ENCODE measurements around the gene DPP8.
"Not testable (repeated sequence)": the region's sequence is repeated elsewhere in the genome, so short reads cannot be mapped to it uniquely, and the experiment has no call there.

DPP8 gene

DNA sequence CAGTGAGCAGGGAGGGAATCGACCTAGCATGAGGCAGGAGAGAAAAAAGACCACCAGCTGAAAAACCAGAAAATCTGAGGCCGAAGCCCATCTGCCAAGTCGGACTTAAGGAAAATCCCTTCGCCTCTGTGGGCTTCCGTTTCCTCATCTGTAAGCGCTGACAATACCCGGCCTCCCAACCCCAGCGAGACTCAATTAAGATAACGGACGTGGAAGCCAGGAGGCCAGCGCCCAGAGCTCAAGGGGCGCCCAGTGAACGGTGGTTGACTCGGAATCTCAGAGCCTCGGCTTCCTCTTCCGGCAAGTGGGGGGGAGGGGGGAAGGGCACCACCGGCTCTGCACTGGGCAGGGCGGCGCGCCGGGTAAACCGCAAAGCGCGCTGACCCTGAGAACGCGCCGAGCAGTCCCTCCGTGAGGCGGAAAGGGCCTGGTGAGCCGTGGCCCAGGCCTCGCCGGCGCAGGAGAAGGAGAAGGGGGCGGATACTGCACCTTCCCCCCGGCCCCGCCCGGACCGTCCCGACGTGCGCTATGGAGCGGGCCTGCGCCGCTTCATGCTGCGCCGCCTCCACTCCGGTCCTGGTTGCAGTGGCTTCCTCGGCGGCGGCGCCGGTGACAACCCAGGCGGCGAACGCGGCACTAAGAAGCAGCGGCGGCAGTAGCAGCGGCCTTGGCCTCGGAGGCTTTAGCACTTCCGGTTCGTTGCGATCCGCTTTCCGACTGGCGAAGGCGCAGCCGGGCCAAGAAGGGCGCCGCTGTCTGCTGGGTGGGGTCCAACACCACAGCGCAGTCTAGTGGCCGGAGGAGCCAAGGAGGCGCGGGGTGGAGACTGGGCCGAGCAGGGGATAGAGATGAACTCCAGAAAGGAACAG is at the start of gene DPP8:
DPP8 (minus strand) TSS at position 693 of the 869 bp plus-strand sequence. CDS start 5,136 bp downstream, outside the sequence.
- Histone ChIP-seq H3K4me3 (ENCODE audit: low read length) (peak within 1 kb of the TSS; percentile 78), H3K9me3 (ENCODE audit: low read length) (no peaks in the 10 kb centered on the region), H2AFZ (ENCODE audit: low read depth, low read length) (peak within 1 kb of the TSS; percentile 81), H3K27me3 (ENCODE audit: insufficient read depth, low read length) (no peaks in the 10 kb centered on the region), H3K36me3 (ENCODE audit: insufficient read depth, low read length) (peaks cover 14% of the 10 kb centered on the region), H3K4me1 (ENCODE audit: insufficient read depth, low read length) (peaks cover 16% of the 10 kb centered on the region)

DNA sequence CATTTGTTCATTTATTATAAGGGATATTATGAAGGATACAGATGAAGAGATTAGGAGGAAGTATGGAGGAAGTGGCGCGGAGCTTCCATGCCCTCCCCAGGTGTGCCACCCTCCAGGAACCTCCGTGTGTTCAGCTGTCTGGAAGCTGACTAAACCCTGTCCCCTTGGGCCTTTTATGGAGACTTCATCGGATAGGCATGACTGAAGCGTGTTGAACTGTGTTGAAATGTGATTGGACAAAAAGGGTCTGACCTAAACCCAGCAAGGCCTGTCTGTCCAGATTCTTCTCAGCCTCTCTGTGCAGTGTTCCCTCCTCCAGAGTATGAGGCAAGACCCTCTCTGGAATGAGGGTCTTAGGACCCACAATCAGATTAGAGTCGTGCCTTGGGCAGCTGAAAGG is 44.4 kb upstream of the DPP8 start:
- Histone ChIP-seq H3K9me3 (ENCODE audit: low read length) (peaks cover 8% of the 10 kb centered on the region), H3K4me1 (ENCODE audit: insufficient read depth, low read length) (no peaks in the 10 kb centered on the region), H3K36me3 (ENCODE audit: insufficient read depth, low read length) (peaks cover 86% of the 10 kb centered on the region), H2AFZ (ENCODE audit: low read depth, low read length) (no peak overlapping the region), H3K4me3 (ENCODE audit: low read length) (no peak overlapping the region), H3K27me3 (ENCODE audit: insufficient read depth, low read length) (no peaks in the 10 kb centered on the region)

DNA sequence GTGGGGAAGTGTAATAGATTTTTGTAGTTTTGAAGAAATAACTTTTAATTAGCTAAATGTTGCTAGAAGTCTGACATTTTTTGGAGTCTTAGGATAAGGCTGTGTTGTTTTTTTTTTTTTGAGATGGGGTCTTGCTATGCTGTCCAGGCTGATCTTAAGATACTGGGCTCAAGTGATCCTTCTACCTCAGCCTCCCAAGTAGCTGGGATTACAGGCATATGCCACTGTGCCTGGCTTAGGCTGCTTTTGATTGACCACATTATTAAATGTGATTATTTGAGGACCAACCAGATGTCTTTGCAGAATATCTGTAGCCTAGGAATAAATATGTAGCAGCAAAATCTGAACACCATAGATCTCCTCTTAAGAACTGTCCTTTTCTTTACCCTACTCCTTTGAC is 42.5 kb upstream of the DPP8 start:
- Histone ChIP-seq H3K27me3 (ENCODE audit: insufficient read depth, low read length) (no peaks in the 10 kb centered on the region), H2AFZ (ENCODE audit: low read depth, low read length) (no peak overlapping the region), H3K4me1 (ENCODE audit: insufficient read depth, low read length) (no peaks in the 10 kb centered on the region), H3K36me3 (ENCODE audit: insufficient read depth, low read length) (peaks cover 87% of the 10 kb centered on the region), H3K9me3 (ENCODE audit: low read length) (peaks cover 5% of the 10 kb centered on the region), H3K4me3 (ENCODE audit: low read length) (no peak overlapping the region)

DNA sequence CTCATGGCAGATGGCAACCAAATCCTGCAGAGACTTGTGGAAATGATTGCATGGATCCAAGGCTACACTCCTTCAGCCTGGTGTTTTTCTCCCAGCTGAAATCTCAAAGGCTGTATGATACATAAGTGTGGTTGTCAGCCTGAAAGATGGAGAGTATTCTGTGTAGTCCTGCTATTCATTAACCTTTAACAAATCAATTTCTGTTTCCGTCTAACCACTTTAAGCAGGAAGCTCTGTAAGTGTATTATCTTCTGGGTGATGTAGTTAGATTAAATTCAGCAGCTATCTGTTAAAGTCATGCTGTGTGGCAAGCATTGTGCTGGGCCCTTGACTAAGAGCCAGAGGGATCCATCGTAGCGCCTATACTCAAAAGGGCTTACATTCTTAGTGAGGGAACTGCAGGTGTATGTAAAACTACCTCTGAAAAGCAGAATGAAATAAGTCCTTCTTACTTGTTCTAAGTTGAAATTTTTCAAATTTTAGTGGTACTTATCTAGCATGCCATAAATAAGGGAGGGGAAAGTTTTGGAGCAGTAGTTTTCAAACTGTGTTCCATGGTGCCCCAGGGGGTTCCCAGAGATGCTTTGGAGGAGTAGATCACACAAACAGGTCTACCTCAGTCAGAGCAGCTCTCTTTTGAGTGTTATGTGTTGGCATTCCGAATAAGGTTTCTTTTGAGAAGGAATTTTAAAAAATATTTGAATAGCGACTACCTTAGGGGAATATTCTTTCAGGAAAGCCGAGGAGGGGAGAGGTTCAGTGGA is 41.7 kb upstream of the DPP8 start:
- H3K27me3 ChIP-seq (ENCODE audit: insufficient read depth, low read length): no peaks in the 10 kb centered on the region
- H3K9me3 ChIP-seq (ENCODE audit: low read length): peaks cover 4% of the 10 kb centered on the region
- H3K4me1 ChIP-seq (ENCODE audit: insufficient read depth, low read length): no peaks in the 10 kb centered on the region
- no peak overlapping the region for H3K4me3 ChIP-seq (ENCODE audit: low read length)
- no peak overlapping the region for H2AFZ ChIP-seq (ENCODE audit: low read depth, low read length)
- H3K36me3 ChIP-seq (ENCODE audit: insufficient read depth, low read length): peaks cover 85% of the 10 kb centered on the region

DNA sequence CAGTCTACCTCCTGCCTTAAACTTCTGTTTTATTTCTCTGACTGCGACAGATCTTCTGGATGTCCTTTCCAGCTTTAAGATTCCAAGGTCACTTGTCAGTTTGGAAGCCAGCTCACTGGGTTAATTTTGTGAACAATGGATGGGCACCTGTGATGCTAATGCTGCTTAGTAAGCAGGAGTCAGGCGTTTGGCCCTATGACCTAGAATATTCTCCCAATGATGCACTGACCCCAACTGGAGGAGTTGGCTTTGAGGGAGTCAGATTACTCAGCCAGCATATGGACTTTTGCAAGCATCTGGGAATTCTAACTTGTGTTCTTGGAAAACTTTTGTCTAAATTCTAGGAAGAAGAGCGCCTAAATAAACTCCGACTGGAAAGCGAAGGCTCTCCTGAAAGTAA is 40.8 kb upstream of the DPP8 start:
- Histone ChIP-seq H3K27me3 (ENCODE audit: insufficient read depth, low read length) (no peaks in the 10 kb centered on the region), H3K4me1 (ENCODE audit: insufficient read depth, low read length) (no peaks in the 10 kb centered on the region), H3K36me3 (ENCODE audit: insufficient read depth, low read length) (peaks cover 85% of the 10 kb centered on the region), H2AFZ (ENCODE audit: low read depth, low read length) (no peak overlapping the region), H3K4me3 (ENCODE audit: low read length) (no peak overlapping the region), H3K9me3 (ENCODE audit: low read length) (peaks cover 4% of the 10 kb centered on the region)

DNA sequence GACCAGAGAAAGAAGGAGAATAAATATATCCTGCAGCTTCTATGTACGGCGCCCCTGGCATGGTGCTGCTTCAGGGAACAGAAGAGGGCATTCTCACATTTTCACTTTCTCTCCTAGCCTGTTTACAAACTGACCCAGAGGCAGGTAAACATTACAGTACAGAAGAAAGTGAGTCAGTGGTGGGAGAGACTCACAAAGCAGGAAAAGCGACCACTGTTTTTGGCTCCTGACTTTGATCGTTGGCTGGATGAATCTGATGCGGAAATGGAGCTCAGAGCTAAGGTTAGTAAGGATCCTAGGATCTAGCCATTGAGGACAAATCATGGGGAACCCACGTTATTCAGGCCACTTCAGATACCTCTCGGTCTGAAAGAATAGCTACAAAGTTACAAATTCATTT is 39.1 kb upstream of the DPP8 start:
- Histone ChIP-seq H3K4me1 (ENCODE audit: insufficient read depth, low read length) (no peaks in the 10 kb centered on the region), H3K4me3 (ENCODE audit: low read length) (no peak overlapping the region), H2AFZ (ENCODE audit: low read depth, low read length) (no peak overlapping the region), H3K9me3 (ENCODE audit: low read length) (peaks cover 4% of the 10 kb centered on the region), H3K27me3 (ENCODE audit: insufficient read depth, low read length) (no peaks in the 10 kb centered on the region), H3K36me3 (ENCODE audit: insufficient read depth, low read length) (peaks cover 74% of the 10 kb centered on the region)

DNA sequence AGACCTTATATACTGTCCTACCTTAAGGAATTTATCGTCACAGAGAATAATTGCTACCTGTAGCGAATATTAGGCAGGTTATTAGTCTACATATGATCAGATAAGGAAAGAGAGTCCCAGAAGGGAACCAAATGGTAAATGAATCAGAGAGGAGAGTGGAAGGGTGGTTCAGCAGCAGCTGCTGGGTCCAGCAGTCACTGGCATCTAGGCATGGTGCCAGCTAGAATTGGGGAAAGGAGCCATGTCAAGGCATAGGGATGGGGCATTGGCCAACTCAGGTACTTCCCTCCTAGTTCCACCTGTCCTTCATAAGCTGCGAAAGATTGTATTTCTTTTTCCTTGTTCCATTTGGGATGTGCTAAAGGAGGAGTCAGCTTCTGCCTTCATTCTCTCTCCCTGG is 36.2 kb upstream of the DPP8 start:
- H3K36me3 ChIP-seq (ENCODE audit: insufficient read depth, low read length): peaks cover 58% of the 10 kb centered on the region
- H3K4me1 ChIP-seq (ENCODE audit: insufficient read depth, low read length): peaks cover 3% of the 10 kb centered on the region
- no peak overlapping the region for H2AFZ ChIP-seq (ENCODE audit: low read depth, low read length)
- H3K4me3 ChIP-seq (ENCODE audit: low read length): no peak overlapping the region
- H3K27me3 ChIP-seq (ENCODE audit: insufficient read depth, low read length): no peaks in the 10 kb centered on the region
- H3K9me3 ChIP-seq (ENCODE audit: low read length): peaks cover 4% of the 10 kb centered on the region

DNA sequence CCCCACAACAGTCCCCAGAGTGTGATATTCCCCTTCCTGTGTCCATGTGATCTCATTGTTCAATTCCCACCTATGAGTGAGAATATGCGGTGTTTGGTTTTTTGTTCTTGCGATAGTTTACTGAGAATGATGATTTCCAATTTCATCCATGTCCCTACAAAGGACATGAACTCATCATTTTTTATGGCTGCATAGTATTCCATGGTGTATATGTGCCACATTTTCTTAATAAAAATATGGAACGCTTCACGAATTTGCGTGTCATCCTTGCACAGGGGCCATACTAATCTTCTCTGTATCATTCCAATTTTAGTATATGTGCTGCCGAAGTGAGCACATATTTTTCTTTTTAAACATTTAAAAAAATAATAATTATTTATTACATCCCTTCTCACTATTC is 35.4 kb upstream of the DPP8 start:
- not testable (repeated sequence) for H2AFZ ChIP-seq (ENCODE audit: low read depth, low read length); H3K9me3 ChIP-seq (ENCODE audit: low read length); H3K4me1 ChIP-seq (ENCODE audit: insufficient read depth, low read length); H3K27me3 ChIP-seq (ENCODE audit: insufficient read depth, low read length); H3K4me3 ChIP-seq (ENCODE audit: low read length)
- peaks cover 50% of the 10 kb centered on the region for H3K36me3 ChIP-seq (ENCODE audit: insufficient read depth, low read length)

DNA sequence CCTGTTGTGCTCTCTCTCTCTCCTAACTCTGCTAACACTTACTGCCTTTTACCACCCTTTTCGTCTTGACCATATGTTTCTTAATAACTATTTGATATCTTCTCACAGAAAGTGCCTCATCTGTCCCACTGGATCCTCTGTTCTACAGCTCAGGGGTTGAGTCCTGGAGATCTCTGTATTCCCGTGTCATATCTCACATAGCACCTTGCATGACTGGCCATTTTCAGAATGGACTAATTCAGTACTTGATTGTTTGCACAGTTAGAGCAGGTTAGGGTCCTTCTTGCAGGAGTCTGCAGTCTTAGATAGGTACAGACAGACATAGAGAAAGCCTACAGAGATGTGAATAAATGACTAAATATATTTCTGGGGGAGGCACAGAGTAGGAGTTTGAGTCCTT is 33.7 kb upstream of the DPP8 start:
- Histone ChIP-seq H3K27me3 (ENCODE audit: insufficient read depth, low read length) (no peaks in the 10 kb centered on the region), H3K4me1 (ENCODE audit: insufficient read depth, low read length) (peaks cover 3% of the 10 kb centered on the region), H3K36me3 (ENCODE audit: insufficient read depth, low read length) (peaks cover 39% of the 10 kb centered on the region), H3K9me3 (ENCODE audit: low read length) (no peaks in the 10 kb centered on the region), H2AFZ (ENCODE audit: low read depth, low read length) (no peak overlapping the region), H3K4me3 (ENCODE audit: low read length) (no peak overlapping the region)

DNA sequence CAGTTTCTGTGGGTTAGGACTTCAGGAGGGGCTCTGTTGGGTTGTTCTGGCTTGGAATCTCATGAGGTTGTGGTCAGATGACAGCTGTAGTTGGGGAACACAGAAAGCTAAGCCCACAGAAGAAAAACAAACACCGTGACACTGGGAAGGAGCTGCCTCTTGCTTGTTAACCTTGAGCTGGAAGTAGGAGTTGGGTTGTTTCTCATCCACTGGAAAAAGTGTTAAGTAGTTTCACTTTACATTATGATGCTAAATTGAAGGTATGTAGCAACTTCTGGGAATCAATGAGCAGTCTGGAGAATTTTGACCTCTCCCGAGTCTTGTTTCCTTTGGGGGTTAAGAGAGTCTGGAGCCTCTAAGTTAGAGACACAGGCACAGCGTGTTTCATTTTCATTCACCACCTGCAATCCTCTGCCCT is 33.2 kb upstream of the DPP8 start:
- Histone ChIP-seq H3K27me3 (ENCODE audit: insufficient read depth, low read length) (no peaks in the 10 kb centered on the region), H2AFZ (ENCODE audit: low read depth, low read length) (no peak overlapping the region), H3K9me3 (ENCODE audit: low read length) (no peaks in the 10 kb centered on the region), H3K4me3 (ENCODE audit: low read length) (no peak overlapping the region), H3K4me1 (ENCODE audit: insufficient read depth, low read length) (peaks cover 3% of the 10 kb centered on the region), H3K36me3 (ENCODE audit: insufficient read depth, low read length) (peaks cover 34% of the 10 kb centered on the region)

DNA sequence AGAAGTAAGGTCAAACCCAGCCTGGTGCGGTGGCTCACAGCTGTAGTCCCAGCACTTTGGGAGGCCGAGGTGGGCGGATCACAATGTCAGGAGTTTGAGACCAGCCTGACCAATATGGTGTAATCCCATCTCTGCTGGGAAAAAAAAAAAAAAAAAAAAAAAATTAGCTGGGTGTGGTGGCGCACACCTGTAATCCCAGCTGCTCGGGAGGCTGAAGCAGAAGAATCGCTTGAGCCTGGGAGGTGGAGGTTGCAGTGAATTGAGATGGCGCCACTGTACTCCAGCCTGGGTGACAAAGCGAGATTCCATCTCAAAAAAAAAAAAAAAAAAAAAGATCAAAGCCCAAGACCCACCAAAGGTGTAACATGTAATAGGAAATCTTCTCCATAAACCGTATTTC is 31.8 kb upstream of the DPP8 start:
- not testable (repeated sequence) for H3K4me3 ChIP-seq (ENCODE audit: low read length); H2AFZ ChIP-seq (ENCODE audit: low read depth, low read length); H3K9me3 ChIP-seq (ENCODE audit: low read length); H3K4me1 ChIP-seq (ENCODE audit: insufficient read depth, low read length); H3K27me3 ChIP-seq (ENCODE audit: insufficient read depth, low read length)
- peaks cover 22% of the 10 kb centered on the region for H3K36me3 ChIP-seq (ENCODE audit: insufficient read depth, low read length)

DNA sequence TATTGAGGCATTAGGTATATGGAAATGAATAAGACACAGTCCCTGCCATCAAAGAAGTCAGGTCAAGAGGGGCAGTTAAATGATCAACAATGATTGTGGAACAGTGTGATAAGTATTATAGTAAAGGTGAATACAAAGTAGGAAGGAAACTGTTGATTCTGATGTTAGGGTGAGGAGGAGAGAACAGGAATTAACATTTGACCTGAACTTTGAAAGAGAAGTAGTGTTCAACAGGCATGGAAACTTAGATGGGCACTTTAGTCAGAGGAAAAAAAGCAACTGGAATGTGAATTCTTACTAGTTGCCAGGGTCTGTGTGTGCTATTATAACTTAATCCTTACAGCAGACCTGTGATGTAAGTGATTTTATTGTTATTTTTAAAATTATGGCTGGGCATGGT is 30.4 kb upstream of the DPP8 start:
- no peak overlapping the region for H3K4me3 ChIP-seq (ENCODE audit: low read length)
- H2AFZ ChIP-seq (ENCODE audit: low read depth, low read length): no peak overlapping the region
- H3K9me3 ChIP-seq (ENCODE audit: low read length): no peaks in the 10 kb centered on the region
- H3K27me3 ChIP-seq (ENCODE audit: insufficient read depth, low read length): no peaks in the 10 kb centered on the region
- peaks cover 13% of the 10 kb centered on the region for H3K36me3 ChIP-seq (ENCODE audit: insufficient read depth, low read length)
- H3K4me1 ChIP-seq (ENCODE audit: insufficient read depth, low read length): peaks cover 3% of the 10 kb centered on the region

DNA sequence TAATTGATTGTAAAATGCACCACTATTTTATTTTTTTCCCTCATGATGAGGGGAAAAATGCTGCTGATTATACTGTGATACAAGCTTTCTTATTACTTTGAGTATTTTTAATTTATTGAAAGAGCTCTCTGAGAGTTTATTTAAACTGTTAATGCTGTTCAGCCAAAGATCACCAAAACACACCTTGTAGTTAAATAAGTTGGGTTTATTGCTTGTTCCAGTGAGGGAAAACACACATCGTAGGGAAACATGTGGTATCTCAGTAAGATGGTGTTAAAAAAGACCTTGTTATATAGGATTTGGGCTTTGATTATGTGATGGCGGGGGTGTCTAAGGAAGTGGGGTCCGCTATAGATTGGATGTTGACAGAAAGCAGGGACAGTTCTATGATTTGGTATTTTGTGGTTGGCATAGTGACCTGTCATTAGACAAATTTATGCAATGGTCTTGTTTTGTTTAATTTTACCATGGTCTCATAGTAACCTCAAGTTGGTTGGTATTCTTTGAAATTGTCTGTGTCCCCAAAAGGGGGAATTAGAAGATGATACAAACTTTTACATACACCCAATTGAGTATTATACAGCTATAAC is 23.8 kb upstream of the DPP8 start:
- peaks cover 13% of the 10 kb centered on the region for H3K36me3 ChIP-seq (ENCODE audit: insufficient read depth, low read length)
- H2AFZ ChIP-seq (ENCODE audit: low read depth, low read length): no peak overlapping the region
- H3K4me1 ChIP-seq (ENCODE audit: insufficient read depth, low read length): no peaks in the 10 kb centered on the region
- H3K27me3 ChIP-seq (ENCODE audit: insufficient read depth, low read length): no peaks in the 10 kb centered on the region
- H3K9me3 ChIP-seq (ENCODE audit: low read length): peaks cover 4% of the 10 kb centered on the region
- no peak overlapping the region for H3K4me3 ChIP-seq (ENCODE audit: low read length)

Measured in neuron (in vitro differentiated cells).